GM08714 (cell line): ENCODE measurements around the gene UCHL1.
"Not testable (repeated sequence)": the region's sequence is repeated elsewhere in the genome, so short reads cannot be mapped to it uniquely, and the experiment has no call there.

ENCODE experiments used
- H3K4me3 ChIP-seq: fragments of 200-500 bp; sonication (Bioruptor generic); 2 replicates; pipeline ENCODE4 v1.5.1; 2014; ENCODE audit warnings: mild to moderate bottlenecking, low read length, inconsistent platforms
- ZNF274 ChIP-seq: IDR thresholded peaks from 2 replicates; pipeline ENCODE4 v1.6.1; 2012; ENCODE audit warnings: mild to moderate bottlenecking, low read depth, low read length

UCHL1 gene

GRCh38 chr4:41290479-41290878 lies 33.8 kb downstream of the UCHL1 start:
- no peak for TF ChIP-seq ZNF274

GRCh38 chr4:41294445-41295062 lies 37.8 kb downstream of the UCHL1 start:
- TF ChIP-seq ZNF274: no peak
- H3K4me3 ChIP-seq: no peak overlapping the region

More at GRCh38 chr4:41290479-41290878, 33.8 kb downstream of the UCHL1 start:
- H3K4me3 ChIP-seq: no peak overlapping the region

- TF ChIP-seq ZNF274: no peak
- no peak overlapping the region for H3K4me3 ChIP-seq
Observed at GRCh38 chr4:41296995-41297394, 40.3 kb downstream of the UCHL1 start.

GRCh38 chr4:41297832-41298231 lies 41.1 kb downstream of the UCHL1 start:
- no peak overlapping the region for H3K4me3 ChIP-seq
- no peak for TF ChIP-seq ZNF274

- TF ChIP-seq ZNF274: no peak
- H3K4me3 ChIP-seq: no peak overlapping the region
Observed at GRCh38 chr4:41299486-41299885, 42.8 kb downstream of the UCHL1 start.

- H3K4me3 ChIP-seq: no peak overlapping the region
- no peak for TF ChIP-seq ZNF274
Observed at GRCh38 chr4:41301137-41301536, 44.4 kb downstream of the UCHL1 start.

GRCh38 chr4:41303372-41304118 lies 46.8 kb downstream of the UCHL1 start:
- H3K4me3 ChIP-seq: no peak overlapping the region
- no peak for TF ChIP-seq ZNF274

GRCh38 chr4:41304221-41304620 lies 47.5 kb downstream of the UCHL1 start:
- H3K4me3 ChIP-seq: no peak overlapping the region
- TF ChIP-seq ZNF274: no peak

GRCh38 chr4:41305476-41305875 lies 48.7 kb downstream of the UCHL1 start:
- no peak overlapping the region for H3K4me3 ChIP-seq
- no peak for TF ChIP-seq ZNF274

GRCh38 chr4:41307638-41308037 lies 50.9 kb downstream of the UCHL1 start:
- no peak for TF ChIP-seq ZNF274
- no peak overlapping the region for H3K4me3 ChIP-seq

- no peak for TF ChIP-seq ZNF274
- no peak overlapping the region for H3K4me3 ChIP-seq
Observed at GRCh38 chr4:41308398-41308797, 51.7 kb downstream of the UCHL1 start.

GRCh38 chr4:41315426-41315825 lies 58.7 kb downstream of the UCHL1 start:
- not testable (repeated sequence) for H3K4me3 ChIP-seq

GRCh38 chr4:41315862-41316261 lies 59.1 kb downstream of the UCHL1 start:
- no peak overlapping the region for H3K4me3 ChIP-seq
- TF ChIP-seq ZNF274: no peak
